ENCODE data around the gene ABCC9.

Gene ABCC9

DNA sequence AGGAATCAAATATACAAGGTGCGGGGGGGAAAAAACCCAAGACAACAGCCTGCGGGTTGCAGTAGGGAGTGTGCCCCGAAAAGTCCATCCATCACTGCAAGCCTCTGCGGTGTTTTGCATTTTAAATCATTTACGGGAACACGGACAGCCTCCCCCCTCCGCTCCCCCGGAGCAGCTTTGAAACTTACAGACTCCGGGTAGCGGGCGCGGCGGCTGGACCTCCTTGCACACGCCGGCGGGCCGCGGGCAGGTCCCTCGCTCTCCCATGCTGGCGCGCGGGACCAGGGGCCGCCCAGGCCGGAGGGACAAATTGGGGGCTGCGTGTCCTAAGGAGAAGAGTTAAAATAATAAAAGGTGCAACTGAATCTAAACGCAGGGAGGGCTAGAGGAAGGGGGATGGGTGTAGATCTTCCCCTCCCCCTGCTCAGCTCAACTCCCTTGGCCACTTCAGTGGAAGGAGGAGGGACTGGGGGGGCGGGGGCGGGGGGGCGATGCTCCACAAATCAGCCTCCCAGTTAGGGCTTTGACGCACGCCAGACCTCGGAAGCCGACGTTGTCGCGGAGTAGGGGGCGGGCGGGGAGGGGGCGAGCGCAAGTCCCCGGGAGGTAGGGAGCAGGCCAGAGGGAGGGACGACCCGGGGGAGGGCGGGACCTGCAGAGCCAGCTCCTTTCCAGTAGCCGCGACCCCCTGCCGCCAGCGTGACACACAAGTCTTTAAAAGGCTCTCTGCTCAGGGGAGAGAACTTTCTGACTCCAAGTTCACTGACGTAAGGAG lies 166.7 kb downstream of the ABCC9 start, which contains the start of gene KCNJ8:
KCNJ8 (minus strand) TSS at position 349 of the 775 bp plus-strand sequence. CDS start 1,090 bp downstream, outside the sequence.
- DNase-seq (ENCODE audit: low spot score), result peak; percentile 35

DNA sequence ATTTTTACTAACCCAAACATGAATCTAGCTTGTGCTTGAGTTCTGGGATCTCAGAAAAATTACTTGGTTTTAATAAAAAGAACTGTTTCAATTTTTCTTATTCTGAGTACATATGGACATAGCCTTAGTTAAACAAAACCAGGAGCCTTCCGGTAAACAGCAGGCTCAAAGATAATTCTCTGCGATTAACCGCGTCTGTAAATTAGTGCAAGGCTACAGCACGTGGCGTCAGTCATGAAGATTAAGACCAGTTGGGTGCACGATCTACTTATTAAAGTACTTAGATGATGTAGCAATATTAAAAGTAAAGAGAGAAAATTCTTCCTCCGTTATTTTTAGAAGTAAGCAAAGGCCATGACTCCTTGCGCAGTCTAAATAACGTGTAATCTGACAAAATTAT lies 167.4 kb downstream of the ABCC9 start:
- no peak for DNase-seq (ENCODE audit: low spot score)

DNA sequence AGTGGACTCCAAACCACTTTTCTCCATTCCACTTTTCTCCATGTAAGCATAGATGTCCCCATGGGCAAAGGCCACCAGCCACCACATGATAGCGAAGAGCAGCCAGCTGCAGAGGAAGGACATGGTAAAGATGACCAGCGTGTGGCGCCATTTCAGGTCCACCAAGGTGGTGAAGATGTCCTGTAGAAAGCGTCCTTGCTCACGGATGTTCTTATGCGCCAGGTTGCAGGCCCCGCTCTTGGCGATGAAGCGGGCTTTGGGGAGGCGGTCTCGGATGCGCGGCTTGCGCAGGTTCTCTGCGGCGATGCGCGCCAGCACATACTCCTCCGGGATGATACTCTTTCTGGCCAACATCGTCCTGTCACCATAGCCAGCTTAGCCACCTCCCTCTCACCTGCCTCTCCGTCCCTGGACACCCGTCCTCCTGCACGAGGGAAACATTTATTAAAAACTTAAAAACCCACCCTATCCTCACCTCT lies 167.9 kb downstream of the ABCC9 start:
- peak; percentile 27 for DNase-seq (ENCODE audit: low spot score)

DNA sequence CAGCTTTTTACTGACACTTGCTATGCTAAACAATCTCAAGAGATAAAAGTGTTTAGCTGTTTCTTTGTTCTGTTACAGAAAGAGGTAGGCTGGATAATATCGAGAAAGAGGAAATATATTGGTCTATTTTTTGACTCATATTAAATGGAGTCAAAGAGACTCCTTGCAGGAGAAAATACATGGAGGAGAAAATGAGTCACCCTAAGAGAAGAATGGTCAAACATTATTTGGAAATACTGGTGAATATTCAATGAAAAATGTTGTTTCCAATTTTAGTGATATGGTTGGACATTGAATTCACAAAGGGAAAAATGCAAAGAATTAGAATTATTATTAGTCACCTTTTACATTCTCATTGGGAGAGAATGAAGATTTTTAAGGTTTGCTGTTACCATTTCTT lies 169.9 kb downstream of the ABCC9 start:
- peak; percentile 22 for DNase-seq (ENCODE audit: low spot score)

DNA sequence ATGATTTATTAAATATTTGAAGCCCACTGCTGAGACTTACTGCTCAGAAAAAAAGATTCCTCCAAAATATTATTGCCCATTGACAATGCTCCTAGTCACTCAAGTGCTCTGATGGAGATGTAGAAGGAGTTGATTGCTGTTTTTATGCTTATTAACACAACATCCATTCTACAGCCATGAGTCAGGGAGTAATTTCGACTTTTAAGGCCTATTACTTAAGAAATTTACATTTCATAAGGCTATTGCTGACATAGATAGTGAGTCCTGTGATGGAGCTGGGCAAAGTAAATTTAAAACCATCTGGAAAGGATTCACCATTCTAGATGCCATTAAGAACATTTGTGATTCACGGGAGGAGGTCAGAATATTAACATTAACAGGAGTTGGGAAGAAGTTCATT lies 171.9 kb downstream of the ABCC9 start:
- no peak for DNase-seq (ENCODE audit: low spot score)

DNA sequence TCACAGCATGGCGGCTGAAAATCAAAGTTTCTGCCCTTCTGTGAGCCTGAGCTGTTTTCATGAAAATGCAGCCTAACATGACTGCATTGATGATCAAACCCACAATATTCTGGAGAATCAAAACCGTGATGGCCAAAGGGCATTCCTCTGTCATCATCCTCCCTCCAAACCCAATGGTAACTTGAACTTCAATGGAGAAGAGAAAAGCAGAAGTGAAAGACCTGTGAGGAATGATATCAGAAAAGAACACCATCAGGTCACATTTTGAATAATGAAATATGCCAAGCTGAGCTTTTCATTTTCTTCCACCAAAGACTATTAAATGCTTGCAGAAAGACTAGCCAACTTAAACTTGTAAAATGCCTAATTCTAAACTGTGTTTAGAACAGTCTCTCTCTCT lies 174.8 kb downstream of the ABCC9 start:
- DNase-seq (ENCODE audit: low spot score), result no peak

DNA sequence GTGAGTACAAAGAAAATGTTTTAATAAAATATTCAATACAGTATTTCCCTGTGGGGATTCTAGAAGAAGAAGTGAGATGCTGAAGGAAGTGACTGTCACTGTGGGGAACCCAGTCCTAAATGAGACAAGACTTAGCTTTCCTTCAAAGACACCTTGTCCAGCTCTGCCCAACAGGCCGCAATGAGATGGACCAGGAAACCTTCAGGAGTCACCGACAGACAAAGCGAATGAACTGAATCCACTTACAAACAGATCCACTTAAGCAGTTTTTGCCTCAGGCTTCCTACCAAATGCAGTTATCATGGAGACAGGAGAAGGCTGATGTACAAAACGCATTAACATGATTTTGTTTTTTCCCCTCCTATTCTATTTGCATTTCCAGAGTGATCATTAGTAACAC lies 176.3 kb downstream of the ABCC9 start:
- DNase-seq (ENCODE audit: low spot score), result no peak

DNA sequence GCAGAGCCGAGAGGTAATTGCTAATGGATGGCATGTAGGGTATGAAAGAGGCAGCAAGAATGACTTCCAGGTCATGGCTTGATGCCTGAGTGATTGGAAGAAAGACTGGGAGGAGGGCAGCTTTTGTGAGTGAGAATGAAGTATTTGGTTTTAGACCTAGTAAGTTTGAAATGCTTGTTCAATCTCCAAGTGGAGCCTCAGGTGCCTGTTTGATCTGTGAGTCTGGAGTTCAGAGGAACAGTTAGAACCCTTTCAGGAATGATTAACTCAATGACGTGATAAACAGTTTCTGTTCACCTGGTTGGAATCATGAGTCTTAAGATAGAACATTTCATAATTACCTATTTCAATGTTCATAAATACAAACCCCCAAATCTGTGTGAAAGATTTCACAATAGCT lies 177.2 kb downstream of the ABCC9 start:
- DNase-seq (ENCODE audit: low spot score), result peak; percentile 46

DNA sequence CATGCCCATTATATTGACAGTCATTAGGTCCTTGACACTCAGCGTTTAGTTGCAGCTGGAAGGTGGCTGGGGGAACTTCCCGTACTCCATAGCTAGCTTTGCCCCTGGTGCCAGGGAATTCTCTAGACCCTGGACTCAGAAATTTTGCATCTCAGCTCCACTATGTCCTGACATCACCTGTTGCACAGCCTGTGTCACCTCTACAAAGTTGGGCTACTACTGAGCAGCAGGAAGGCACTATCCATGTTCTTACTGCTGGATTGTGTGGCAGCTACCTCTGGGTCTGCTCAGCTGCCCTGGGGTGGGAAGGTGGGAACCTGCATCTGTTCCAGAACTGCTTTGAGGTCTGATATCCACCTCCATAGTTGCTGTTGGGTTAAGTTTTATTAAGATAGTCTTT lies 177.7 kb downstream of the ABCC9 start:
- DNase-seq (ENCODE audit: low spot score), result no peak

DNA sequence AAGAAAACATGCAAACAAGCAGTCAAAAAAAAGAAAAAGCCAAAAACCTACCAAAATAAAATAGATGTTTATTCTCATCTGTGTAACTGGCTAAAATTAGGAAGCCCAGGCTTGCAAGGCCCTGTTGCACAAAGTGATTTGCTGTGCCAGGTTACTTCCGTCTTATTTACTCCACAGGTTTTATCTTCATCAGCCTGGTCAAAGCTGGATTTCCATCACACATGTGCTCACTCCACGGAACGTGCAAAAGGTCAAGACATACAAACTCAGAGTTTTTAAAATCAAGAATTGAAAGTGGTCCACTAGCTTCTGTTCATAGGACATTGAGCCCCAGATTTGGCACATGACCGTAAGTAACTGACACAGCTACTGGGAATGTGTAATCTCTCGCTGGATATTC lies 181.5 kb downstream of the ABCC9 start:
- DNase-seq (ENCODE audit: low spot score), result no peak

DNA sequence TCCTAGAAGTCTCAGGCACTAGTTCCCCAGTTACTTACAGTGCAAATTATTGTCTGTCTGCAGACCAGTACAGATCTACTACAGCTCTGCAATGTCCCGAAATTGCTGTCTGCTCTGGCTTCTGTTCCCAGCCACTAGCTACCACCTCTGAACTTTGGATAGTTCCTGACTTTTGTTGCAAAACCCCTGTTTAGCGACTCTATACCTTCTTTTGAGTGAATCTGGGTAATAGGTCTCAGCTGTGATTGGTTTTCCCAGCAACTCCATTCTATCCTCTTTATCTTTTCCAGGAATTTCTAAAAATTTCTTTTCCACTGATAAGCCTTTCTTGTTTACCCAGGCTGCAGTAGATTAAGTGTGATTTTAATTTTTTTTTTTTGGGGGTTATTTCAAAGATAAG lies 183.5 kb downstream of the ABCC9 start:
- no peak for DNase-seq (ENCODE audit: low spot score)

DNA sequence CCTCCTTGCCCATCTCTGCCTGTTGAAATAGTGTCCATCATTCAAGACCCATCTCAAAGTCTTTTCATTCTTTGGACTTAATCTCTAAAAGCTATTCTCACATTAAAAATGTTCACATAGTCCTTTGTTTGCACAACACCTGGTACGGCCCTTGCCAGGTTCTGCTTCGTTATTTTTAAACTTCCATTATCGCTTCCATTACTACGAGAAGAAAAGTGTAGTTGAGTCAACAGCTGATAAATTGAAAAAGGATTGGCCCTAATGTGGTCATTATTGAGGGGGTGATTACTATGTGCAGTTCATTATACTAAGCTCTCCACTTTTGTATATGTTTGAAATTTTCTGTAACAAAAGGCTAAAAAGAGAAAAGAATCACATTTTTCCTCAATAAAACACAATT lies 184.5 kb downstream of the ABCC9 start:
- DNase-seq (ENCODE audit: low spot score), result no peak

DNA sequence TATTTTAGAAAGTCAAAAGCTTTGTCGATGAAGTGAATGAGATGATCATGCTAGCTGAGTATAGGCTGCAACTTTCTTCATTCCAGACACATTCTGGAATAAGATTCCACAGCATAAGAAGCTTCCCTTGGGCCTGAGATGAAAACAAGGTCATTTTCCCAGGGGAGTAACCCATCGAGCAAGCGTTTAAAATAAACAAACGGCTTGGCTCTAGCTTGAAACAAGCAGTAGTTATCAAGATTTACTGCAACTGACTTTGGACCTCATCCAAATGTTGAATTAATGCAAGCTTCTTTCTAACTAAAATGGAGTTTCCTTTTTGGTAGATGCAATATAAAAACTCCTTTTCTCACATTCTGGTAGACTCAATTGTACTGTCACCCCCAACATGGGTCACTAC lies 189.7 kb downstream of the ABCC9 start:
- no peak for DNase-seq (ENCODE audit: low spot score)
